ENCODE results near the gene TNFRSF19. TPM values are rescaled to one million over a fixed set of nuclear protein-coding genes. Genes with fewer than 3 reads are reported as not detected.
"Not testable (repeated sequence)": the region's sequence is repeated elsewhere in the genome, so short reads cannot be mapped to it uniquely, and the experiment has no call there.

Gene TNFRSF19
- total and polyA plus RNA-seq, 5 donors from 2014 or later: 1.3 to 5.6 (median 1.6) TPM

DNA sequence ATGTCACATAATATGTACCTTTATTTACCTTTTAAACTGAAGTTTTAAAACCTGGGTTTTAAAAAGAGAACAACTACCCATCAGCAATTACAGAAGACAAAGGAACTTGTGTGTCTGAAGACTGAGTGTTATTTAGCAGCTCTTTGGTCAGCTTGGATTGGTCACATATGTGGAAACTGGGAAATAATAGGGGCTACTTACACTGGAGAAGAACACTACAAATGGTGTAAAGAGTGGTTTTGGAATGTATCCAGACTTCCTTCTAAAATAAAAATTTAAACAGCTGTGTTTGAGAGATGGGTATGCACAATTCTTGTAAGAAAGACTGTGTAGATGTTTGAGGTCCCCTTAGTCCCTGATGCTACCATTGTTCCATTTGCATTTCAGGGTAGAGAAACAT is 13.3 kb downstream of the TNFRSF19 start:
- no peaks in the 10 kb centered on the region for H3K36me3 ChIP-seq (ENCODE audit: control insufficient read depth, insufficient read depth, low read length)
- no peak for DNase-seq
- H3K4me1 Mint-ChIP-seq: peaks cover 0 to 11% (median 8%) of the 10 kb centered on the region in 4 donors
- H3K36me3 Mint-ChIP-seq: no peaks in the 10 kb centered on the region
- H3K27me3 Mint-ChIP-seq: peaks cover 39% of the 10 kb centered on the region
- H3K4me3 ChIP-seq (ENCODE audit: low read depth, low read length): no peak overlapping the region
- no peaks in the 10 kb centered on the region for H3K9me3 ChIP-seq (ENCODE audit: control insufficient read depth in 2 of 2, low read length in 2 of 2)
- H3K4me1 ChIP-seq (ENCODE audit: control insufficient read depth, insufficient read depth, low read length, poor library complexity, severe bottlenecking): peaks cover 12% of the 10 kb centered on the region
- H3K9me3 Mint-ChIP-seq: peaks cover 0 to 4% (median 0%) of the 10 kb centered on the region in 7 donors
- no peak overlapping the region for H3K4me3 Mint-ChIP-seq
- H3K27me3 ChIP-seq (ENCODE audit: control insufficient read depth, insufficient read depth, low read length): peaks cover 19% of the 10 kb centered on the region
- no peak overlapping the region for H3K27ac ChIP-seq (ENCODE audit: insufficient read depth, low read length, poor library complexity, severe bottlenecking)
- H3K27ac Mint-ChIP-seq: no peak overlapping the region
- no peak for ATAC-seq (ENCODE audit: low read depth in 2 of 2)

DNA sequence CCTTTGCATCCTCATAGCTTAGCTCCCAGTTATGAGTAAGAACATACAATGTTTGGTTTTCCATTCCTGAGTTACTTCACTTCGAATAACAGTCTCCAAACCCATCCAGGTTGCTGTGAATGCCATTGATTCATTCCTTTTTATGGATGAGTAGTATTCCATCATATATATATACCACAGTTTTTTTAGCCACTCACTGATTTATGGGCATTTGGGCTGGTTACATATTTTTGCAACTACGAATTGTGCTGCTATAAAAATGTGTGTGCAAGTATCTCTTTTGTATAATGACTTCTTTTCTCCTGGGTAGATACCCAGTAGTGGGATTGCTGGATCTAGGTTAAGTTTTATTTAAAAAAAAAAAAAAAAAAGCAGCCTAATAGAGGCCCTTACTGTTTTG is 14.1 kb downstream of the TNFRSF19 start:
- DNase-seq (no peak), ATAC-seq (ENCODE audit: low read depth in 2 of 2) (no peak)
- Histone ChIP-seq H3K4me1 (ENCODE audit: control insufficient read depth, insufficient read depth, low read length, poor library complexity, severe bottlenecking) (peaks cover 9% of the 10 kb centered on the region), H3K9me3 (ENCODE audit: control insufficient read depth in 2 of 2, low read length in 2 of 2) (no peaks in the 10 kb centered on the region), H3K4me3 (ENCODE audit: low read depth, low read length) (no peak overlapping the region), H3K27me3 (ENCODE audit: control insufficient read depth, insufficient read depth, low read length) (peaks cover 19% of the 10 kb centered on the region), H3K27ac (ENCODE audit: insufficient read depth, low read length, poor library complexity, severe bottlenecking) (no peak overlapping the region), H3K36me3 (ENCODE audit: control insufficient read depth, insufficient read depth, low read length) (no peaks in the 10 kb centered on the region)
- Mint-ChIP-seq H3K36me3 (no peaks in the 10 kb centered on the region), H3K9me3 (peaks cover 0 to 4% (median 0%) of the 10 kb centered on the region in 7 donors), H3K27ac (no peak overlapping the region), H3K4me1 (peaks cover 0 to 11% (median 7%) of the 10 kb centered on the region in 4 donors), H3K4me3 (no peak overlapping the region), H3K27me3 (peaks cover 40% of the 10 kb centered on the region)

DNA sequence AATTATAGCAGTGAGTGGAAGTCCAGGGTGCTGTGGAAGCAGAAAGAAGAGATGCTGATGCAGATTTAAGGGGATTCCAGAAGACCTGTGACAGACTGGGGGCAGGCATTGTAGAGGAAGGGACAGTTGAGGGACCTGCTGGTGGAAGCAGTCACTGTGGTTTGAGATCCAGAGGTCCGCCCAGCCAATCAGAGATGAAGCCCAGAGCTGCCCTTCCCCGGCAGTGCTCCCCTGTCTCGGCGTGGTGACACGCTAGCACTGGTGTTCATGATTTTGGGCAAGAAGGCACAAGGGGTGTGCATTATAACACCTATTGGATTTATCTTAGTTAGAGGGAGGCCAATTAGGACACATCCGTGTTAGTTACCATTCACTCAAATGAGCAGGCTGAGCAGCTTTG is 16.1 kb downstream of the TNFRSF19 start:
- H3K36me3 ChIP-seq (ENCODE audit: control insufficient read depth, insufficient read depth, low read length): no peaks in the 10 kb centered on the region
- H3K4me1 Mint-ChIP-seq: no peaks in the 10 kb centered on the region
- no peak overlapping the region for H3K4me3 Mint-ChIP-seq
- no peaks in the 10 kb centered on the region for H3K9me3 ChIP-seq (ENCODE audit: control insufficient read depth in 2 of 2, low read length in 2 of 2)
- DNase-seq (no peak), ATAC-seq (ENCODE audit: low read depth in 2 of 2) (no peak)
- H3K27ac ChIP-seq (ENCODE audit: insufficient read depth, low read length, poor library complexity, severe bottlenecking): no peak overlapping the region
- peaks cover 30% of the 10 kb centered on the region for H3K27me3 Mint-ChIP-seq
- no peak overlapping the region for H3K4me3 ChIP-seq (ENCODE audit: low read depth, low read length)
- H3K27ac Mint-ChIP-seq: no peak overlapping the region
- no peaks in the 10 kb centered on the region for H3K36me3 Mint-ChIP-seq
- no peaks in the 10 kb centered on the region for H3K4me1 ChIP-seq (ENCODE audit: control insufficient read depth, insufficient read depth, low read length, poor library complexity, severe bottlenecking)
- peaks cover 13% of the 10 kb centered on the region for H3K27me3 ChIP-seq (ENCODE audit: control insufficient read depth, insufficient read depth, low read length)
- H3K9me3 Mint-ChIP-seq: peaks cover 0 to 4% (median 0%) of the 10 kb centered on the region in 7 donors

DNA sequence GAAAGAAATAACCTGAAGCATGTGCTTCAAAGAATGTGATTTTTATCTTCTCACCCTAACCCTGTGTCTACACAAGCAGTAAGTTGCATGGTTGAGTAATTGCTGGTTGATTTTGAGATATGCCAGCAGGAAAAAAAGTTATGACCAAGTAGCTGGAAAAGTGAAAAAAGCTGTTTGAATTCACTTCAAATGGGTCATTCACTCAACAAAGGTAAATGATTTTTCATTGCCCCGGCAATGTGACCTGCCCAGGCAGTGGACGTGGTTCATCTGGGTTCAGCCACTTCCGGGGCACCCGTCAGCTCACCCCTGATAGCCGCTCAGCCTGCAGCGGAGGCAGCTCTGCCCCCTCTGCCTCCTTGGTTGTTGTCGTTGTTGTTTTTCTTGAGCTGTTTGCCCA is 18.5 kb downstream of the TNFRSF19 start:
- no peaks in the 10 kb centered on the region for H3K36me3 ChIP-seq (ENCODE audit: control insufficient read depth, insufficient read depth, low read length)
- H3K4me3 ChIP-seq (ENCODE audit: low read depth, low read length): no peak overlapping the region
- H3K27ac ChIP-seq (ENCODE audit: insufficient read depth, low read length, poor library complexity, severe bottlenecking): no peak overlapping the region
- H3K9me3 ChIP-seq (ENCODE audit: control insufficient read depth in 2 of 2, low read length in 2 of 2): no peaks in the 10 kb centered on the region
- H3K36me3 Mint-ChIP-seq: no peaks in the 10 kb centered on the region
- H3K4me1 ChIP-seq (ENCODE audit: control insufficient read depth, insufficient read depth, low read length, poor library complexity, severe bottlenecking): no peaks in the 10 kb centered on the region
- no peak overlapping the region for H3K27ac Mint-ChIP-seq
- peaks cover 8% of the 10 kb centered on the region for H3K27me3 ChIP-seq (ENCODE audit: control insufficient read depth, insufficient read depth, low read length)
- H3K4me1 Mint-ChIP-seq: peaks cover 0 to 2% (median 0%) of the 10 kb centered on the region in 4 donors
- H3K9me3 Mint-ChIP-seq: peaks cover 0 to 2% (median 0%) of the 10 kb centered on the region in 7 donors
- peaks cover 19% of the 10 kb centered on the region for H3K27me3 Mint-ChIP-seq
- ATAC-seq (ENCODE audit: low read depth in 2 of 2): no peak
- no peak for DNase-seq
- no peak overlapping the region for H3K4me3 Mint-ChIP-seq

DNA sequence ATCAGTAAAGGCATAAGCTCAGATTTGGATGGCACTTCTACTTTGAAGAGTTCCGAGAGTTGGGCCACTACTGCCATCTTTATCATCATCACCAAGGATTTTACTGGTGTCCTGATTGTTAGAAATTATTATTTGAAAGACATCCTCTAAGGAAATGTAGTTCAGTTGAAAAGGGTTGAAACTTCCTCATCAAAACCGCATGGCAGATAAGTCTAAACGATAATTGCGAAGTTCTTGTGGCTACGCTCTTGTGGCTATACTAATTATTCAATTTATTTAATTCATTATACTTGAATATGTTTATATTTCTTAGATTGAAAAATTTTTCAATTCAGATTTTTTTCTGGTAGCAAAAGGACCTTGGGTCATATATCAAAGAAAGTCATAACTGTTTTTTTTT is 22.4 kb downstream of the TNFRSF19 start:
- peaks cover 0 to 6% (median 0%) of the 10 kb centered on the region in 7 donors for H3K9me3 Mint-ChIP-seq
- Histone ChIP-seq H3K27ac (ENCODE audit: insufficient read depth, low read length, poor library complexity, severe bottlenecking) (no peak overlapping the region), H3K27me3 (ENCODE audit: control insufficient read depth, insufficient read depth, low read length) (peaks cover 4% of the 10 kb centered on the region), H3K36me3 (ENCODE audit: control insufficient read depth, insufficient read depth, low read length) (no peaks in the 10 kb centered on the region), H3K9me3 (ENCODE audit: control insufficient read depth in 2 of 2, low read length in 2 of 2) (no peaks in the 10 kb centered on the region), H3K4me1 (ENCODE audit: control insufficient read depth, insufficient read depth, low read length, poor library complexity, severe bottlenecking) (no peaks in the 10 kb centered on the region), H3K4me3 (ENCODE audit: low read depth, low read length) (no peak overlapping the region)
- DNase-seq (no peak), ATAC-seq (ENCODE audit: low read depth in 2 of 2) (no peak)
- H3K4me3 Mint-ChIP-seq: no peak overlapping the region
- peaks cover 17% of the 10 kb centered on the region for H3K27me3 Mint-ChIP-seq
- H3K4me1 Mint-ChIP-seq: peaks cover 0 to 2% (median 0%) of the 10 kb centered on the region in 4 donors
- H3K36me3 Mint-ChIP-seq: no peaks in the 10 kb centered on the region
- H3K27ac Mint-ChIP-seq: no peak overlapping the region

DNA sequence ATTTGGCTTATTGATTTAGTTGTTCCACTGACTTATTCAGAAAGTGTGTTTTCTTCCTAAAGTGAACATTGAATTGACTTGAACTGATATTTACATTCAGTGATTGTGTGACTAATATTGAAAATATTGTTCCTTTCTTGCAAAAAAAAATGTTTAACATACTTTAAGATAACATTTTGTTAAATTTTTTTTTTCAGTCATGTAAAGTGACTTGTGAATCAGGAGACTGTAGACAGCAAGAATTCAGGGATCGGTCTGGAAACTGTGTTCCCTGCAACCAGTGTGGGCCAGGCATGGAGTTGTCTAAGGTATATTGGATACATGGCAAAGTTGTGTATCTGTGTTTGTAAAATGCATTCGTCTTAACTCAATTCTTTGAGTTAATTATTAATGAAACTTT is 22.9 kb downstream of the TNFRSF19 start:
- no peak overlapping the region for H3K27ac ChIP-seq (ENCODE audit: insufficient read depth, low read length, poor library complexity, severe bottlenecking)
- H3K4me1 Mint-ChIP-seq: peaks cover 0 to 2% (median 0%) of the 10 kb centered on the region in 4 donors
- no peak for ATAC-seq (ENCODE audit: low read depth in 2 of 2)
- H3K4me3 Mint-ChIP-seq: no peak overlapping the region
- peaks cover 15% of the 10 kb centered on the region for H3K27me3 Mint-ChIP-seq
- no peak overlapping the region for H3K4me3 ChIP-seq (ENCODE audit: low read depth, low read length)
- H3K36me3 ChIP-seq (ENCODE audit: control insufficient read depth, insufficient read depth, low read length): no peaks in the 10 kb centered on the region
- H3K9me3 ChIP-seq (ENCODE audit: control insufficient read depth in 2 of 2, low read length in 2 of 2): no peaks in the 10 kb centered on the region
- H3K27ac Mint-ChIP-seq: no peak overlapping the region
- H3K9me3 Mint-ChIP-seq: peaks cover 0 to 6% (median 0%) of the 10 kb centered on the region in 7 donors
- H3K27me3 ChIP-seq (ENCODE audit: control insufficient read depth, insufficient read depth, low read length): peaks cover 2% of the 10 kb centered on the region
- H3K4me1 ChIP-seq (ENCODE audit: control insufficient read depth, insufficient read depth, low read length, poor library complexity, severe bottlenecking): no peaks in the 10 kb centered on the region
- H3K36me3 Mint-ChIP-seq: no peaks in the 10 kb centered on the region
- no peak for DNase-seq

DNA sequence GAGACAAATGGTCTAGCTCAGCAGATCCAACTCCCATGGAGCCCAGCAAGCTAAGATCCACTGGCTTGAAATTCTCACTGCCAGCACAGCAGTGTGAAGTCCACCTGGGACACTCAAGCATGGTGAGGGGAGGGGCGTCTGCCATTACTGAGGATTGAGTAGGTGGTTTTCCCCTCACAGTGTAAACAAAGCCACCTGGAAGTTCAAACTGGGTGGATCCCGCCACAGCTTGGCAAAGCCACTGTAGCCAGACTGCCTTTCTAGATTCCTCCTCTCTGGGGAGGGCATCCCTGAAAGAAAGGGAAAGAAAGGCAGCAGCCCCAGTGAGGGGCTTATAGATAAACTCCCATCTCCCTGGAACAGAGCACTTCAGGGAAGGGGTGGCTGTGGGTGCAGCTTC is 24.1 kb downstream of the TNFRSF19 start:
- not testable (repeated sequence) for H3K4me3 ChIP-seq (ENCODE audit: low read depth, low read length); H3K9me3 Mint-ChIP-seq; H3K9me3 ChIP-seq (ENCODE audit: control insufficient read depth in 2 of 2, low read length in 2 of 2); DNase-seq; H3K4me1 Mint-ChIP-seq; H3K27ac ChIP-seq (ENCODE audit: insufficient read depth, low read length, poor library complexity, severe bottlenecking); H3K4me1 ChIP-seq (ENCODE audit: control insufficient read depth, insufficient read depth, low read length, poor library complexity, severe bottlenecking); H3K4me3 Mint-ChIP-seq; ATAC-seq (ENCODE audit: low read depth in 2 of 2); H3K36me3 Mint-ChIP-seq; H3K27ac Mint-ChIP-seq; H3K36me3 ChIP-seq (ENCODE audit: control insufficient read depth, insufficient read depth, low read length); H3K27me3 ChIP-seq (ENCODE audit: control insufficient read depth, insufficient read depth, low read length)
- H3K27me3 Mint-ChIP-seq: peaks cover 15% of the 10 kb centered on the region

DNA sequence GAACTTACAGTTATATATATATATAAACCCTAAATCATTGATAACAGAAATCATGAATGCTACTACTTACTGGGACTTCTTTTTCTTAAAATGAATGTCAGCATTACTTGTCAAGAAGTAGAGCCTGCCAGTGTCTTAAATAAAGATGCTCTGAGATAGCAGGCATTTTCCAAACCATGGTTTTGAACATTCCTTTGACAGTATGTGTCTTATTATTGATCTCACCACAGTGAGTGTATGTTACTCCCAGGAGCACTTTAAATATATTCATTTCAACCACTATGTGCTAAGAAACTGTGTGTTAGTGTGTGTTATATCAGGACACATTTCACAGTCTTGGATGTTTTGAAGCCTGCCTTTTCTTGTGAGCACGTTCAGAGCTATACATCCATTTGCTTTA is 28.2 kb downstream of the TNFRSF19 start:
- ATAC-seq (ENCODE audit: low read depth in 2 of 2): no peak
- no peak overlapping the region for H3K4me3 ChIP-seq (ENCODE audit: low read depth, low read length)
- no peaks in the 10 kb centered on the region for H3K9me3 ChIP-seq (ENCODE audit: control insufficient read depth in 2 of 2, low read length in 2 of 2)
- H3K4me1 ChIP-seq (ENCODE audit: control insufficient read depth, insufficient read depth, low read length, poor library complexity, severe bottlenecking): no peaks in the 10 kb centered on the region
- H3K4me3 Mint-ChIP-seq: no peak overlapping the region
- no peak for DNase-seq
- peaks cover 2% of the 10 kb centered on the region for H3K27me3 ChIP-seq (ENCODE audit: control insufficient read depth, insufficient read depth, low read length)
- H3K36me3 Mint-ChIP-seq: no peaks in the 10 kb centered on the region
- peaks cover 0 to 8% (median 2%) of the 10 kb centered on the region in 7 donors for H3K9me3 Mint-ChIP-seq
- no peak overlapping the region for H3K27ac ChIP-seq (ENCODE audit: insufficient read depth, low read length, poor library complexity, severe bottlenecking)
- peaks cover 30% of the 10 kb centered on the region for H3K27me3 Mint-ChIP-seq
- H3K36me3 ChIP-seq (ENCODE audit: control insufficient read depth, insufficient read depth, low read length): no peaks in the 10 kb centered on the region
- H3K4me1 Mint-ChIP-seq: no peaks in the 10 kb centered on the region
- no peak overlapping the region for H3K27ac Mint-ChIP-seq

Measured in CD4-positive, CD25-positive, alpha-beta regulatory T cell (primary cell).